Amniotic stem cell (primary cell): ENCODE data around the gene SGPL1.

Experiments
- DNase-seq: peaks from one replicate; lab custom pipeline; 2025; lab: John Stamatoyannopoulos, UW

Gene SGPL1

GRCh38 chr10:70921285-70921684 is 105.5 kb downstream of the SGPL1 start:
- DNase-seq, result no peak

GRCh38 chr10:70923696-70924095 is 107.9 kb downstream of the SGPL1 start:
- no peak for DNase-seq

- DNase-seq, result no peak
Measured at GRCh38 chr10:70925377-70926225, 109.9 kb downstream of the SGPL1 start.

- no peak for DNase-seq
Measured at GRCh38 chr10:70926226-70927000, 110.7 kb downstream of the SGPL1 start.

GRCh38 chr10:70927189-70927943 is 111.6 kb downstream of the SGPL1 start:
- no peak for DNase-seq

GRCh38 chr10:70928140-70928539 is 112.4 kb downstream of the SGPL1 start:
- DNase-seq, result no peak

GRCh38 chr10:70930263-70931000 is 114.7 kb downstream of the SGPL1 start:
- no peak for DNase-seq
